ENCODE measurements around the gene P2RX4.

DNA sequence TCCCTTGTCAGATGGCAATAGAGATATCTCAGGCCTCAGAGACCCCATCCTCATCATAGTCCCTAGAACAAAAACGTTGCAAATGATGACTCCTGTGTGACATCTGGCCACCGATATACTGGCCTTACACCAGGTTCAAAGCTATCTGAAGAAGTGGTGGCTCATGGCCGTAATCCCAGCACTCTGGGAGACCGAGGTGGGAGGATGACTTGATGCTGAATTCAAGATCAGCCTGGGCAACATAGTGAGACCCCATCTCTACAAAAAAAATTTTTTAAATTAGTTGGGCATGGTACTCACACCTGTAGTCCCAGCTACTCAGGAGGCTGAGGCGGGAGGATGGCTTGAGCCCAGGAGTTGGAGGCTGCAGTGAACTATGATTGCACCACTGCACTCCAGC is 73.5 kb downstream of the P2RX4 start:
- TF ChIP-seq ZNF274 (IDR thresholded peaks at IDR 0.05; ENCODE audit: low read depth, low read length): no peak
- no peak for TF ChIP-seq YY1 (IDR thresholded peaks at IDR 0.05; ENCODE audit: insufficient read depth, insufficient read length)
- TF ChIP-seq SUZ12 (IDR thresholded peaks at IDR 0.05; ENCODE audit: extremely low read depth, insufficient read depth, insufficient read length): no peak
